UCSD-AML1 (cell line): ENCODE data around the gene AKT3.
"Not testable (repeated sequence)": the region's sequence is repeated elsewhere in the genome, so short reads cannot be mapped to it uniquely, and the experiment has no call there.

Experiments used
- DNase-seq: peaks from one replicate; lab custom pipeline; 2025; ENCODE audit not compliant: unreplicated experiment; lab: John Stamatoyannopoulos, UW

The AKT3 gene

GRCh38 chr1:243621973-243622372 lies 228.1 kb downstream of the AKT3 start:
- no peak for DNase-seq

- no peak for DNase-seq
These were observed 229.9 kb downstream of the AKT3 start for GRCh38 chr1:243620096-243620495.

GRCh38 chr1:243609698-243610097 lies 240.3 kb downstream of the AKT3 start:
- DNase-seq = no peak

- DNase-seq = no peak
These were observed 244.4 kb downstream of the AKT3 start for GRCh38 chr1:243605604-243606003.

- DNase-seq = no peak
These were observed 248.3 kb downstream of the AKT3 start for GRCh38 chr1:243601720-243602119.

- DNase-seq = no peak
These were observed 251.6 kb downstream of the AKT3 start for GRCh38 chr1:243598433-243598832.

- no peak for DNase-seq
These were observed 252.7 kb downstream of the AKT3 start for GRCh38 chr1:243597383-243597782.

GRCh38 chr1:243596431-243597062 lies 253.5 kb downstream of the AKT3 start:
- no peak for DNase-seq

GRCh38 chr1:243595527-243596210 lies 254.4 kb downstream of the AKT3 start:
- DNase-seq = no peak

GRCh38 chr1:243594455-243594854 lies 255.6 kb downstream of the AKT3 start:
- no peak for DNase-seq

GRCh38 chr1:243589286-243589685 lies 260.8 kb downstream of the AKT3 start:
- not testable (repeated sequence) for DNase-seq

GRCh38 chr1:243587823-243588560 lies 262.1 kb downstream of the AKT3 start:
- no peak for DNase-seq

- DNase-seq = no peak
These were observed 262.8 kb downstream of the AKT3 start for GRCh38 chr1:243587285-243587684.

GRCh38 chr1:243585982-243586381 lies 264.1 kb downstream of the AKT3 start:
- no peak for DNase-seq

GRCh38 chr1:243582326-243582725 lies 267.7 kb downstream of the AKT3 start:
- no peak for DNase-seq

- no peak for DNase-seq
These were observed 269.1 kb downstream of the AKT3 start for GRCh38 chr1:243580984-243581383.

GRCh38 chr1:243580072-243580471 lies 270.0 kb downstream of the AKT3 start:
- DNase-seq = no peak

GRCh38 chr1:243575070-243575469 lies 275.0 kb downstream of the AKT3 start:
- no peak for DNase-seq

- DNase-seq = no peak
These were observed 277.1 kb downstream of the AKT3 start for GRCh38 chr1:243572940-243573339.

GRCh38 chr1:243568793-243569192 lies 281.2 kb downstream of the AKT3 start:
- DNase-seq = no peak

GRCh38 chr1:243564814-243565213 lies 285.2 kb downstream of the AKT3 start:
- no peak for DNase-seq

- DNase-seq = no peak
These were observed 286.3 kb downstream of the AKT3 start for GRCh38 chr1:243563732-243564131.
